Measurements from ENCODE around the gene HEMK1. TPM values are rescaled to one million over a fixed set of nuclear protein-coding genes. Genes with fewer than 3 reads are reported as not detected.

Gene HEMK1
- total and polyA plus RNA-seq, 2 of the 8 experiments (the other 6 are each of a cell fraction or from before 2014, with no cell fraction given), result 9.7 to 10.6 TPM

- no peak for TF ChIP-seq CHD7 (IDR thresholded peaks at IDR 0.05; ENCODE audit: insufficient replicate concordance, low read length)
- no peak for TF ChIP-seq JUND (IDR thresholded peaks at IDR 0.05; ENCODE audit: low read length)
- TF ChIP-seq SP1 (IDR thresholded peaks at IDR 0.05; ENCODE audit: low read depth, low read length), result no peak
These were observed 5.5 kb upstream of the HEMK1 start (continued) for GRCh38 chr3:50563867-50564266.
